AG10803 (cell line): ENCODE data around the gene NR1H3.

Experiments
- DNase-seq: peaks from one replicate; pipeline ENCODE4 v3.0.0; 2010; ENCODE audit warnings: low read depth
- H3K4me3 ChIP-seq: 2 replicates; pipeline ENCODE4 v1.5.1; 2011; ENCODE audit warnings: mild to moderate bottlenecking, low read length, control low read depth
- TF ChIP-seq, protein P1 (sequence below): conservative IDR thresholded peaks from 2 replicates; pipeline ENCODE4 v1.5.1; 2011; ENCODE audit warnings: mild to moderate bottlenecking, low read length, control low read depth, inconsistent platforms

Gene NR1H3

DNA sequence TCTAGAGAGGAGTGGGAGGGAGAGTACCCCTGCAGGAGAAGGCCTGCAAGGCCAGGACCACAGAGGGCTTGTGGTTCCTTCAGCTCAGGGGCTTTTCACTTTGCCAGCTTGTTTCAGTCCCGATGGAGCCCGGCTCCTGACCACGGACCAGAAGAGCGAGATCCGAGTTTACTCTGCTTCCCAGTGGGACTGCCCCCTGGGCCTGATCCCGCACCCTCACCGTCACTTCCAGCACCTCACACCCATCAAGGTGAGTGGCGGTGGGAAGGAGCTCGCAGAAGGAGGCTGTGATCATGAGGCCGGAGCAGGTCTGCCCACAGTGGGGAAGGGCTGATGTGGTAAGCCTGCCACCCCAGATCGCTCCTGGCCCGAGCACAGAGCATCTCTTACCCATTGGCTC lies 22.6 kb upstream of the NR1H3 start:
- TF ChIP-seq, protein P1, sequence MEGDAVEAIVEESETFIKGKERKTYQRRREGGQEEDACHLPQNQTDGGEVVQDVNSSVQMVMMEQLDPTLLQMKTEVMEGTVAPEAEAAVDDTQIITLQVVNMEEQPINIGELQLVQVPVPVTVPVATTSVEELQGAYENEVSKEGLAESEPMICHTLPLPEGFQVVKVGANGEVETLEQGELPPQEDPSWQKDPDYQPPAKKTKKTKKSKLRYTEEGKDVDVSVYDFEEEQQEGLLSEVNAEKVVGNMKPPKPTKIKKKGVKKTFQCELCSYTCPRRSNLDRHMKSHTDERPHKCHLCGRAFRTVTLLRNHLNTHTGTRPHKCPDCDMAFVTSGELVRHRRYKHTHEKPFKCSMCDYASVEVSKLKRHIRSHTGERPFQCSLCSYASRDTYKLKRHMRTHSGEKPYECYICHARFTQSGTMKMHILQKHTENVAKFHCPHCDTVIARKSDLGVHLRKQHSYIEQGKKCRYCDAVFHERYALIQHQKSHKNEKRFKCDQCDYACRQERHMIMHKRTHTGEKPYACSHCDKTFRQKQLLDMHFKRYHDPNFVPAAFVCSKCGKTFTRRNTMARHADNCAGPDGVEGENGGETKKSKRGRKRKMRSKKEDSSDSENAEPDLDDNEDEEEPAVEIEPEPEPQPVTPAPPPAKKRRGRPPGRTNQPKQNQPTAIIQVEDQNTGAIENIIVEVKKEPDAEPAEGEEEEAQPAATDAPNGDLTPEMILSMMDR, result no peak
- DNase-seq, result no peak

DNA sequence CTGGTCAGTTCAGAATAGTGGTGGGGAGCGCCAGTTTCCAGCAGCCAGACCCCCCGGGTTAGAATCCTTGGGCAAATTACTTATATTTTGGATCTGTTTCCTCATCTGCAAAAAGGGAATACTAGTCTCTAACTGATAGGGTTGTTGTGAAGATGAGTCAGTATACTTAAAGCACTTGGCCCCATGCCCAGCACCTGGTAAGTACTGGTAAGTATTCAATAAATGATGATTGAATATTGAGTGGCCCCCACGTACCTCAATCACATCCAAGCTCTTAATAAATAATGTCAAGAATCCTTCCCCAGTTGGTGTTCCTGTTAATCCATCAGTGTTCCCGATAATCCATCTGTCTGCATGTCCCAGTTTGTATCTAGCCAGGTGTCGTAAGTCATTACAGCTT lies 21.3 kb upstream of the NR1H3 start:
- DNase-seq, result peak; percentile 28
- no peak overlapping the region for H3K4me3 ChIP-seq
- TF ChIP-seq, protein P1, result no peak

More for the DNA sequence above, 22.6 kb upstream of the NR1H3 start:
- H3K4me3 ChIP-seq, result no peak overlapping the region

DNA sequence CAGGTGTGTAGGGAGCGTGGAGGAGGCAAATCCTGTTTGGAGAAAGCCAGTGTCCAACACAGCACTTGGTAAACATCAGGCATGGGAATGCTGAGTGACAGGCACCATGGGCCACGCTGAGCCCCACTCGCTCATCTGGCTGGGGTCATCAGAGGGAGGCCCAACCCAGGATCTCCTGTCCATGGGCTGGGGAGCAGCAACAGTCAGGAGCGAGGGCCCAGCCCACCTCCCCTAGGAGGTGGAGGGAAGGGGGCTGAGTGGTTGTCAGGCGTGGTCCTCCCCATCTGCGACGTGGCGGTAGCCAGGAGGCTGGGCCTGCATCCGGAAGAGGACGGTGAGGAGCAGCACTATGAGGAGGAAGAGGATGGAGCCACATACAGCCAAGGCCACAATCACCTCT lies 17.9 kb upstream of the NR1H3 start:
- TF ChIP-seq, protein P1, result no peak
- no peak for DNase-seq
- H3K4me3 ChIP-seq, result no peak overlapping the region

DNA sequence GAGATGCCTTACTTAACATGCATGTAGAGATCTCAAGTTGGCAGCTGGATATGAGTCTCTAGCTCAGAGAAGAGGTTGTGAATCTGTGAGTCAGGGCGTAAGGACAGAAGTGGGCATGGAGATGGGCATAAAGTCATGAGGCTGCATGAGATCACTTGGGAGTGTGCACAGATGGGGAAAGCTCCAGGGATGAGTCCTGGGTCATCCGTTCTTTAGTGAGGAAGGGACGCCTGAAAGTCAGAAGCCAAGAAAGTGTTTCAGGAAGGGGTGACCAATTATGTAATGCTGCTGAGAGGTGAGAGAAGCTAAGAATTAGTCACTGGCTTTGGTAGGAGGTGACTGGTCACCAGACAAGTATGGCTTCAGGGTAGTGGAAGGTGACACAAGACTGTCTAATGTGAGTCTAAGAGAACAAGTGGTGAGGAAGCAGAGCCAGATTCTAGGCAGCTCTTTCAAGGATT lies 15.9 kb upstream of the NR1H3 start:
- no peak overlapping the region for H3K4me3 ChIP-seq
- TF ChIP-seq, protein P1, result no peak
- peak; percentile 62 for DNase-seq

DNA sequence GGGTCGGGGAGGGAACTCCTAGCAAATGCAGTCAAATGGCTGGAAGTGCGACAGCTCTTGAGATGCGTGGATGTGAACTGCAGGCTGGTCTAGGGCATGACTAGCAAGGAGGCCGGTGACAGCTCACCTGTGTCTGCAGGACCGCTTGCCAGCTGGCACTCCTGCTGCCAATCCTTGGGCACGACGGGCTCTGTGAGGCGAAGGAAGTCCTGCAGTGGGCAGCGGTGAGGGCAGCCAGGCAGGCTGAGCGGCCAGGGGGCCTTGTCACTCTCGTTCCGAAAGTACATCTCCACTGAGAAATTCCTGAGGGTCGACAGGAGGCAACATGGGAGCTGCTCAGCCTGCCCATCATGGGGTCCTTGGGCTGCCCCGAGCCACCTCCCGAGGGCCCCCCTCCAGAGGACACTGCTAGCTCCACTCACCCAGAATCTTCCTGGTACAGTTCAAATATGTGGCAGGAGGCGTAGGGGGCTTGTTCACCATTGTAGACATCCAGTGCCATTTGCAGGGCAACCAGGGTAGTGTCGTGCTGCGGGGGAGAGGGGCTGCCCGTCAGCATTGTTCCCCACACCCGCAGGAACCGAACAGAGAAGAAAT lies 15.1 kb upstream of the NR1H3 start:
- TF ChIP-seq, protein P1, result no peak
- DNase-seq, result no peak
- H3K4me3 ChIP-seq, result no peak overlapping the region

DNA sequence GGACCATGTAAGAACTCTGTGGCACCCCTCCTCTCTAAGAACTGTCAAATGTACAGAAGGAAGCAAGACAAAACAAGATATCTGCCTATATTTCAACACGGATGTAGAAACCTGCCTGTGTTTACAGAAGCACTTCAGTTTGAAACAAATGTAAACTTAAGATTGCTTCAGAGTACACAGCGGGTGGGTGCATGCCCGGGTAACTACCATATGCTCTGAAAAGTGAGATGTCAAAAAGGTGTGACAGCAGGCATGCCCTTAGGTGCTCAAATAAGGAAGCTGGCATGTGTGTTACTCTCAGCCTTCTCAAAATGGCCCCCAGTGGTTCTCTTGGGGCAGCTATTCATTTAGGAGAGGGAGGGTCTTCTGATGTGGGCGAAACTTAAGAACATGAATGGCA lies 14.3 kb upstream of the NR1H3 start:
- no peak for DNase-seq

More for the DNA sequence above, 14.3 kb upstream of the NR1H3 start:
- TF ChIP-seq, protein P1, result no peak
- no peak overlapping the region for H3K4me3 ChIP-seq
